Activated gamma-delta T cell treated with Interleukin-2 at 50 U/mL for 16 hours (primary cell): Measurements from ENCODE around the gene ZDHHC14.
"Not testable (repeated sequence)": the region's sequence is repeated elsewhere in the genome, so short reads cannot be mapped to it uniquely, and the experiment has no call there.

Source experiments
- DNase-seq: peaks from one replicate; pipeline ENCODE4 v3.0.0-alpha.2; 2020

ZDHHC14 gene

GRCh38 chr6:157708933-157709332 is 327.9 kb downstream of the ZDHHC14 start:
- no peak for DNase-seq

- DNase-seq: no peak
These were observed 328.6 kb downstream of the ZDHHC14 start for GRCh38 chr6:157709555-157709954.

DNA sequence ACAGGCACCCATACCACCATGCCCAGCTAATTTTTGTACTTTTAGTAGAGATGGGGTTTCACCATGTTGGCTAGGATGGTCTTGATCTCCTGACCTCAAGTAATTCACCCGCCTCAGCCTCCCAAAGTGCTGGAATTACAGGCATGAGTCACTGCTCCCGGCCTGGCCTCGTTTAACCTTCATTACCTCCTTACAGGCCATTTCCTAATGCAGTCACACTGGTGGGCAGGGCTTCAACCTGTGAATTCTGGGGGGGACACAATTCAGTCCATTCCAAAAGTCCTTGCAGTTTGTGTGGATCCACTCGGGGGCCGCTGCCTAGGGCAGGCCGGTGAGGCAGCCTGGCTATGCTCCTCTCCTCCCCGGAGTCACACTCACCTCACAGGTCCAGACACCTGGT is 329.6 kb downstream of the ZDHHC14 start:
- DNase-seq: no peak

DNA sequence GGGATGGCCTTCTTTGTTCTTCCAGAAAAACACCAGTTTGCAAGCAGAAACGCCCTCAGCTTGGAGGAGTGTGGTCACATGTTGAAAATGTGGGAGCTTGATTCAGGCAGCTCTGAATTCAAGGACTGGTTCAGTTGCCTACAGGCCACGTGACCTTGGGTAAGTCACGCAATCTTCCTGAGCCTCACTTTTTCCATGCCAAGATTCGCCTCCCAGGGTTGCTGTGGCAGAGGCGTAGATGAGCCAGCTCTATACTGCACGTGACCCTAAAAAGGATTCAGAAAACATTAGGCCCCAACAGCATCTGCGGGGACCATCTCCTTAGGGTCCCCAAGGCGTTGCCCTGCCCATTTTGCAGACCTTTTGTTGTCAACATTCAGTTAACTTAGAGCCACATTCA is 330.1 kb downstream of the ZDHHC14 start:
- DNase-seq: no peak

DNA sequence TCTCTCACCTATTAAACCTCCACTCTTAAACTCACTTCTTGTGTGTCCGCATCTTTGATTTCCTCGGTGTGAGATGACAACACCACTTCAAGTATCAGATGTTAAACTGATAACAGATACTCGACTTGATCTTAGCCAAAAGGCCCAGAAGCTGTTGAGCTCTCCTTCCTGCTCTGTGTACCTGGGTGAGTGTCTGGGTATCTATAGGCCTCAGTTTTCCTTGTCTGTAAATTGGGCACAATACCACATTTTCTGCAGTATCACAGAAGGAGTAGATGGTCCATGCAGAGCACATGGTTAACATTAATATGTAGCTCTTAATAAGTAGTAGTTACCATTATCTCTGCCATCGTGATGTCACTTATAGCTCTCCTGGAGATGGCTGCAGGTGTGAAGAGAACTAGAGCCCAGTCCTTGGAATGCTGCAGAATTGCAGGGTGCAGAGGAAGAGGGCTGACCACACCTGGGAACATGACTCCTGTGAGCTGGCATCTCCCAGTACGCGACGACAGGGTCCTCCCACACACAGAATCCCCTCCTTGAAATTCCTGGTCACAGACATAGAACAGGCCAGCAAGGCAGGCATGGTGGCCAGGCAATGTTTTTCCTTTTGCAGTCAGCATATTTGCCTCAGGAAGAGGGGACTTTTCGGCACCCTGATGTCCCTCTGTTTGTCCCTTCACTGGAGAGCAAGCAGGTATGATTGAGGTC is 331.8 kb downstream of the ZDHHC14 start:
- no peak for DNase-seq

GRCh38 chr6:157713451-157714152 is 332.6 kb downstream of the ZDHHC14 start:
- DNase-seq: no peak

- DNase-seq: no peak
These were observed 333.1 kb downstream of the ZDHHC14 start for GRCh38 chr6:157714153-157714490.

DNA sequence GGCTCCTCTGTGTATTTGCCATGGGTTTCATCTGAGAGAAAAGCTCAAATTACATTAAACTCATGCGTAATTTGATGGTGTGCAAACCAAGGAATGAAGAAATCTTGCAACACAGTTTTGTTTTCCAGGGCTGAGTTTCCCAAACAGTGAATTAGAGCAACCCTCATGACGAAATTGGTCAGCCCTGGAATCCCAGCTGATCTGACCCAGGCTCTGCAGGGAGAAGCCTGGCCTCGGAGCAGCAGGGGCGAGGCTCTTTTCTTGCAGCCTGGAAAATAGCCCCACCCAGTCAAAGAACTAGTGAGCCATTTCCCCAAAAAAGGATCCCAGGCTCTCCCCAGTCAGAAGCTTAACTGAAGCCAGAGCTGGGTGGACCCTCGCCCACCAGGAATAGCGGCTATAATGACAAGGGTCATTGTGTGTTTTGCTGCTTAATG is 334.8 kb downstream of the ZDHHC14 start:
- DNase-seq: no peak

DNA sequence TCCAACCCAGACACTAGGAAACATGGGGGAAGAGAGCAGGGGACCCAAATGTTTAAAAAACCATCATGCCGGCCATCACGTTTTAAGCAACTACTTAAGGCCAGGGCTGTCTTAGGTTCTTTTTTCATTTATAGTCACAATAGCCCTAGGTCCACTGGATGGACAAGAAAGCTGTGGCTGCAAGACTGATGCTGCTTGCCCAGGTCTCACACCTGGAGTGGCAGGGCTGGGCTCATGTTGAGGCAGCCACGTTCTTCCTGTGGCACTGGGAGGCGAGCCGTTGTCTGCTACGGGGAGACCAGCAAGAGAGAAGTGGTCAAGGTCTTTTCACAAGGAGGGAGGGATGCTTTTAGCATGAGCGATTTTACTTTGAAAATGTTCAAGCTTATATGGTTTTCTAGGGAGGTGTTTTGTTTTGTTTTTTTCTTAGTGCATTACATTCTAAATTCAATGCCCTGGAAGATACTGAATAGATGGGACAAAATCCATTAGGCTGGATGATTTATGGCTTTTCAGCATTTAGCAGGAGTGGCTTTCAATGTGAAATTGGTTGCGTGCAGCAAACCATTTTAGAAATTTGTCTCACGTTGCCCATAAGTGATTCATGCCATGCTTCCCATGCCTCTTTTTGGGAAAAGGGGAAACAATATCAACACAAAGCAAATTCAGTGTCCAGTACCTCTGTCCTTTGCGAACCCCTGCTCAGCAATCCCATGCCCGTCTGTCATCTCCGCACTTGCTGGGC is 335.4 kb downstream of the ZDHHC14 start:
- no peak for DNase-seq

DNA sequence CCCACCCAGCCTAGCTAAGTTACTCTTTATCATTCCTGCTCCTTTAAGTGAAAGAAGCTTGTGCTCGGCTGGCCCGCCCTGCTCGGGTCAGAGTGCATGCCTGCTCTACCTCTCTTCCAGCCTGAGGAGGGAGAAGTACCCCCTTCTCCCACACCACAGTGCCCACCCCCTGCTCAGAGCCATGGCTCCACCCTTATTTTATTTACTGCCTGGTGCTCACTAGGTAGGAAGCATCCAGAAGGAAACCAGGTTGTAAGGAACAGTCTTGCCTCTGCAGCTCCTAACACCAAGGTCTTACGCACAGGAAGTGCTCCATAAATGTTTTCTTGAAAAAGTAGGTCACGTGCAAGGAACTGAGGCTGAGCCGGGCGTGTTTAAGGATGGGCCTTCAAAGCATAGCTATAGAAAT is 336.4 kb downstream of the ZDHHC14 start:
- no peak for DNase-seq

- no peak for DNase-seq
These were observed 337.7 kb downstream of the ZDHHC14 start for GRCh38 chr6:157718503-157719187.

DNA sequence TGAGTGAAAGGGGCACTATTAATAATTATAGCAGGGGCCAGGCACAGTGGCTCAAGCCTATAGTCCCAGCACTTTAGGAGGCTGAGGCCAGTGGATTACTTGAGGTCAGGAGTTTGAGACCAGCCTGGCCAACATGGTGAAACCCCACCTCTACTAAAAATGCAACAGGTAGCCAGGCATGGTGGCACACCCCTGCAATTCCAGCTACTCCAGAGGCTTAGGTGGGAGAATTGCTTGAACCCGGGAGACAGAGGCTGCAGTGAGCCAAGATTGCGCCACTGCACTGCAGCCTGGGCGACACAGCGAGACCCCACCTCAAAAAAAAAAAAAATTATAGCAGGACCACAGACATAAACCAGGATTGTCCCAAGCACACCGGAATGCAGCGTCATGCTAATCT is 340.0 kb downstream of the ZDHHC14 start:
- not testable (repeated sequence) for DNase-seq

DNA sequence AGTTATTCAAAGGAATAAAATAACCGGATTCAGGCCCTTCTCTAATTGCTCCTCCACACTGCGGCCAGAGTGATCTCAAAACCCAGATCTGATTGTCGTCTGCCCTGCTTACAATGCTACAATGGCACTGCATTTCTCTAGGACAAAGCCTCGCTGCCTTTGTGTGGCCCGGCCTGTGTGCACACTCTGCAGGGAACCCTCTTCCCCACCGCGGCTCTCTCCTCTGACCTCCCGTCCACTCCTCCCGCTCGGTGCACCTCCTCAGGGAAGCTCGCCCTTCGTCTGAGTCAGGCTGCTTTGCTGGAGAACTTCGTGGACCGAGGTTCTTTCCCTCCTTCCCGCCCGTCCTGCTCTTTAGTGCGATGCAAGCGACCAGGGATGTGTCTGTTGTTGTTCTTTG is 340.4 kb downstream of the ZDHHC14 start:
- no peak for DNase-seq

- DNase-seq: no peak
These were observed 340.8 kb downstream of the ZDHHC14 start for GRCh38 chr6:157721830-157722229.

DNA sequence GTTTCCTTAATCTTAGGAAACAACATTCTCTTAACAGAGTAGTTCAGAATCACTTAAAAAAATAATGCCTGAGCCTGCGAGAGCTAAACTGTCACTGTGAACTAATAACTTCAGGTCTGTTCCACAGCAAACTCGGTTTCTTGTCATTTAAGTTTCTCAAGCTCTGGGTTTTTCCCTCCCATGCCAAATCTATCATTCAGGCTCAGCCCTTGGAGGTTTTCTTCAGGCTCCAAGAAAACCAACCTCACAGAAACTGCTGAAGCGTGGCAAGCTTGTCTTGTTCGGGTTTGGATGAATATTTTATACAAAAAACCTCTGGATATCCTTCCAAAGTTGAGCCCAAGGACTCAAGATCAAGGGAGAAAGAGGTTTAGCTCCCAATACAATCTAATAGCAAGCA is 342.4 kb downstream of the ZDHHC14 start:
- no peak for DNase-seq

- DNase-seq: no peak
These were observed 343.3 kb downstream of the ZDHHC14 start for GRCh38 chr6:157724138-157724820.

- no peak for DNase-seq
These were observed 344.2 kb downstream of the ZDHHC14 start for GRCh38 chr6:157724960-157725741.

DNA sequence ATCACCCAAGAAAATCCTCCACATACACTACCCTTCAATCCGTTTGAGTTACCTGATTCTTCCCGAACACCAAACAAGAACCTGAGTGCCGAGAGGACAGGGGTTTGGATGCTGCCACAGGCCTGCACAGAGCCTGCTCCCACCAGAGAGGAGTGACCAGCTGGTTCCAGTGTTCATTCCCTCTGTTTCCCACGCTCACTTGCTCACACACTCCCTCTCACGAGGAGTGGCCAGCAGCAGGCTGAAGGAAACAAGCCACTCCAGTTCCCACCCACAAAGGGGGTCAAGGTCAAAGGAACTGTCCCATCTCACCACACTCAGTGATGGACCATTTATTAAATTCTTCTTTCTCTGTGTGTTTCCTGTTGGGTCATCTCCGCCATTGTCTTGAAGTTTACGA is 344.8 kb downstream of the ZDHHC14 start:
- no peak for DNase-seq

DNA sequence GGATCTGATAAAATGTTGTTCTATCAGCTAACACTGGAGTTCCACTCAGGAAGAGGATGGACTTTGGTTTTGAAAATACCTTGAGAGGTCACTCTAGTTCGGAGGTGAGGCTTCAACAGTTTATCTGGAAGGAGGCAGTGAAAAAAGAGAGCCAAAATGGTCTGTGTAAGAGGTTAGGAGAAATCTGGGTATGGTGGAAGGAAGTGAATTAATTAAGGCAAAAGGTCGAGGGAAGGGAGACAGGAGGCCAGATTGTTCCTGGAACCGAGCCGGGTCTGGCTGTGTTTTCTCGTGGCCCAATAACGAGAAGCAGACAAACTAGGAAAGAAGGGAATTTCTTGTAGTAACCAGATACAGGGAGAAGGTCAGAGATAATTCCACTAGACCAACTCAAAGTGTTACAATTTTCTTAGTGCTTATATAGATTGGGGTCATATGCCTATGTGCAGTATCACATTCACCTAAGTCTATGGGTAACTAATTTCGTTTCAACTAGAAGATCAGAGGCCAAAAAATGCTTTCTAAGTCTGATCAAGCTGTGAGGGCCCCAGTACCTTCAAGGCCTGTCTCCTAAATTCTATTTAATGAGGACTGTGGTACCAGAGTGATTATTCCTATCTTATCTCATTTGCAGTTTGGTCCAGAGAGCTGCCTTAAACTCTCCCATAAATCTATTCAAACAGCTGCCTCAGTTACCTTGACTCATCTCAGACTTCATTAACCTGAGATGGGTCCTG is 346.1 kb downstream of the ZDHHC14 start:
- DNase-seq: no peak
